Astrocyte (in vitro differentiated cells and primary cell): ENCODE measurements around the gene RTF1. TPM values are rescaled to one million over a fixed set of nuclear protein-coding genes. Genes with fewer than 3 reads are reported as not detected.

ENCODE experiments used
- DNase-seq: peaks from one replicate; pipeline ENCODE4 v3.0.0-alpha.2; 2010; ENCODE audit warnings: low read depth
- FAIRE-seq: peaks from 2 replicates; lab custom pipeline; 2011; peaks lifted over from hg19 to GRCh38; lab: Jason Lieb, UNC
- H2AFZ ChIP-seq: 2 replicates; pipeline ENCODE4 v1.6.0; 2012; ENCODE audit warnings: low read depth, low read length, inconsistent platforms
- H3K27ac ChIP-seq: 2 replicates; pipeline ENCODE4 v1.5.1; 2011; ENCODE audit warnings: low read depth, low read length, inconsistent platforms
- H3K27me3 ChIP-seq: 2 replicates; pipeline ENCODE4 v1.6.0; 2011; ENCODE audit warnings: low read length, inconsistent platforms; ENCODE audit not compliant: insufficient read depth
- H3K36me3 ChIP-seq: 2 replicates; pipeline ENCODE4 v1.5.1; 2011; ENCODE audit warnings: low read length, inconsistent platforms; ENCODE audit not compliant: insufficient read depth
- H3K4me1 ChIP-seq: 2 replicates; pipeline ENCODE4 v1.5.1; 2011; ENCODE audit warnings: low read length, inconsistent platforms; ENCODE audit not compliant: insufficient read depth
- H3K4me2 ChIP-seq: 2 replicates; pipeline ENCODE4 v1.6.0; 2012; ENCODE audit warnings: low read length, inconsistent platforms
- H3K4me3 ChIP-seq: 2 replicates; pipeline ENCODE4 v1.5.1; 2011; ENCODE audit warnings: low read depth, mild to moderate bottlenecking, low read length, inconsistent platforms; ENCODE audit not compliant: insufficient read depth
- H3K79me2 ChIP-seq: 2 replicates; pipeline ENCODE4 v1.6.0; 2012; ENCODE audit warnings: mild to moderate bottlenecking, low read length, inconsistent platforms; ENCODE audit not compliant: insufficient read depth
- H3K9ac ChIP-seq: 2 replicates; pipeline ENCODE4 v1.6.0; 2012; ENCODE audit warnings: mild to moderate bottlenecking, low read length, inconsistent platforms
- H3K9me3 ChIP-seq: 2 replicates; pipeline ENCODE4 v1.5.1; 2012; ENCODE audit warnings: low read depth, mild to moderate bottlenecking, low read length, inconsistent platforms; ENCODE audit not compliant: insufficient read depth
- H4K20me1 ChIP-seq: 2 replicates; pipeline ENCODE4 v1.6.0; 2012; ENCODE audit warnings: low read length, inconsistent platforms; ENCODE audit not compliant: insufficient read depth
- H3K27ac Mint-ChIP-seq: one replicate; pipeline ENCODE4 v1.8.0; 2021; ENCODE audit warnings: mild to moderate bottlenecking, mixed read lengths; ENCODE audit not compliant: unreplicated experiment
- H3K27me3 Mint-ChIP-seq: one replicate; pipeline ENCODE4 v1.8.0; 2021; ENCODE audit warnings: low read depth, mixed read lengths; ENCODE audit not compliant: unreplicated experiment
- H3K36me3 Mint-ChIP-seq: one replicate; pipeline ENCODE4 v1.8.0; 2021; ENCODE audit warnings: low read depth, mixed read lengths; ENCODE audit not compliant: unreplicated experiment
- H3K4me1 Mint-ChIP-seq: one replicate; pipeline ENCODE4 v1.8.0; 2021; ENCODE audit warnings: low read depth, mixed read lengths; ENCODE audit not compliant: unreplicated experiment
- H3K4me3 Mint-ChIP-seq: one replicate; pipeline ENCODE4 v1.8.0; 2021; ENCODE audit warnings: mild to moderate bottlenecking, moderate library complexity, mixed read lengths; ENCODE audit not compliant: unreplicated experiment
- H3K9me3 Mint-ChIP-seq: one replicate; pipeline ENCODE4 v1.8.0; 2021; ENCODE audit warnings: mild to moderate bottlenecking, mixed read lengths; ENCODE audit not compliant: unreplicated experiment
- CTCF ChIP-seq: IDR thresholded peaks from 2 replicates; pipeline ENCODE4 v1.5.1; 2011; ENCODE audit warnings: low read depth, mild to moderate bottlenecking, inconsistent platforms, low read length, moderate library complexity; ENCODE audit not compliant: insufficient read depth
- EZH2 ChIP-seq: IDR thresholded peaks from 2 replicates; pipeline ENCODE4 v1.6.1; 2012; ENCODE audit warnings: mild to moderate bottlenecking, low read length, inconsistent platforms; ENCODE audit not compliant: insufficient read depth
- total RNA-seq: library from RNA; stranded (reverse); gene quantifications from 2 replicates; pipeline ENCODE4 v1.2.1, GENCODE V29; 2021

Gene RTF1
- total RNA-seq, 1 donor from 2014 or later: 42.0 TPM

GRCh38 chr15:41484937-41485625 is 68.2 kb downstream of the RTF1 start:
- Mint-ChIP-seq H3K27me3 (no peaks in the 10 kb centered on the region), H3K4me3 (no peak overlapping the region), H3K9me3 (no peaks in the 10 kb centered on the region), H3K36me3 (peaks cover 34% of the 10 kb centered on the region), H3K27ac (no peak overlapping the region), H3K4me1 (peaks cover 4% of the 10 kb centered on the region)
- Histone ChIP-seq H2AFZ (no peak overlapping the region), H3K4me2 (no peak overlapping the region), H3K4me3 (no peak overlapping the region), H3K9ac (no peak overlapping the region), H3K27me3 (no peaks in the 10 kb centered on the region), H3K36me3 (peaks cover 15% of the 10 kb centered on the region), H3K27ac (no peak overlapping the region), H3K9me3 (no peaks in the 10 kb centered on the region), H3K79me2 (no peaks in the 10 kb centered on the region), H3K4me1 (no peaks in the 10 kb centered on the region), H4K20me1 (no peaks in the 10 kb centered on the region)
- no peak for TF ChIP-seq EZH2
- TF ChIP-seq CTCF: no peak
- no peak for FAIRE-seq
- DNase-seq: no peak

DNA sequence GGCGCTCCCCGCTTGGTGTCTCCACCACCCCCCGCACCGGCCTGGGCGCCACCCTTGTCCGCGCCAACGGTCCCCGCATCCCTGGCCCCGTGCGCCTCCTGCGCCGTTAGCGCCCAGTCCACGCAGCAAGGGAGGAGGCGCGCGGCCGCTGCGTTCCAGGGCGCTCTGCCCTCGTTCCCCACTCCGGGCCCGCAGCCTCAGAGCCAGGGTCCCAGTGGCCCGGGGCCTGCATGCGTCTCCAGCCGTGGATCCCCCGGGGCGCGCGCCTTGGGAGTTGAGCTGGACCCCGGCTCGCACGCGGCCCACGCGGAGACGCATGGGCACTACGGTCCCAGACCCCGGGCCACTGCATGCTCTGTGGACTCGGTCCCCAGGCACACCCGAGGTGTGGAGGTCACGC is 69.4 kb downstream of the RTF1 start:
- TF ChIP-seq CTCF (no peak), EZH2 (no peak)
- Histone ChIP-seq H3K27ac (no peak overlapping the region), H3K4me3 (no peak overlapping the region), H4K20me1 (no peaks in the 10 kb centered on the region), H3K4me1 (peaks cover 7% of the 10 kb centered on the region), H3K4me2 (no peak overlapping the region), H3K9me3 (no peaks in the 10 kb centered on the region), H2AFZ (no peak overlapping the region), H3K36me3 (peaks cover 9% of the 10 kb centered on the region), H3K27me3 (no peaks in the 10 kb centered on the region), H3K79me2 (no peaks in the 10 kb centered on the region), H3K9ac (no peak overlapping the region)
- peaks cover 23% of the 10 kb centered on the region for H3K36me3 Mint-ChIP-seq
- peaks cover under 1% of the 10 kb centered on the region for H3K27me3 Mint-ChIP-seq
- DNase-seq (no peak), FAIRE-seq (no peak)
- peaks cover 9% of the 10 kb centered on the region for H3K4me1 Mint-ChIP-seq
- H3K27ac Mint-ChIP-seq: no peak overlapping the region
- no peak overlapping the region for H3K4me3 Mint-ChIP-seq
- H3K9me3 Mint-ChIP-seq: no peaks in the 10 kb centered on the region

DNA sequence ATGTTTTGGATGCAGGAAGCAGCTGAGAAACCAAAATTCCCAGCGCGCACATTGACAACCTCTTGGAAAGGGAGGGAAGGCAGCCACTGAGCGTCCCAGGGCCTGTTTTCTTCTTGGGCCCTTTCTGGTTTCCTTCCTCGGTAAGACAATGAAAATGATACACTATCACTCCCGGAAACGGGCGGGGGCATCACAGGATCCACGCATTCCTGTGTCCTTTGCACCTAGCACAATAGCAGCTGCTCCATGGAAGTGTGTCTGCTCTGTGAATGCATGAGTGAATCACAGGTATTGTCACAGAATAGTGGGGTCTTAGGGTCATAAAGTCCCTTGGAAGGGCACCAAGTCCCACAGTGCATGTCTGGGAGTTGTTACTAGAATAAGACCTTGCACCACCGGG is 70.5 kb downstream of the RTF1 start:
- Histone ChIP-seq H2AFZ (no peak overlapping the region), H3K4me2 (no peak overlapping the region), H3K9me3 (no peaks in the 10 kb centered on the region), H3K27ac (no peak overlapping the region), H3K36me3 (peaks cover 3% of the 10 kb centered on the region), H3K79me2 (no peaks in the 10 kb centered on the region), H4K20me1 (no peaks in the 10 kb centered on the region), H3K4me3 (no peak overlapping the region), H3K4me1 (peaks cover 12% of the 10 kb centered on the region), H3K27me3 (peaks cover 3% of the 10 kb centered on the region), H3K9ac (no peak overlapping the region)
- Mint-ChIP-seq H3K4me3 (no peak overlapping the region), H3K27me3 (peaks cover 7% of the 10 kb centered on the region), H3K4me1 (peaks cover 15% of the 10 kb centered on the region), H3K36me3 (peaks cover 24% of the 10 kb centered on the region), H3K9me3 (no peaks in the 10 kb centered on the region), H3K27ac (no peak overlapping the region)
- no peak for DNase-seq
- TF ChIP-seq EZH2 (no peak), CTCF (no peak)
- no peak for FAIRE-seq
